ENCODE results near the gene TTC34. TPM values are rescaled to one million over a fixed set of nuclear protein-coding genes. Genes with fewer than 3 reads are reported as not detected.
"Not testable (repeated sequence)": the region's sequence is repeated elsewhere in the genome, so short reads cannot be mapped to it uniquely, and the experiment has no call there.

TTC34 gene
- total and polyA plus RNA-seq, 7 donors: 0.01 to 0.15 (median 0.04) TPM

- peak; percentile 22 to 57 for DNase-seq
- WGBS, 3 donors: 39 to 42% (median 41%) methylated on average over 16 of the region's 16 CpGs
- H3K27ac ChIP-seq; intact Hi-C loops (cut with DNase I); H3K9me3 ChIP-seq; H3K36me3 ChIP-seq (ENCODE audit: insufficient read depth in 1 of 2, low read depth in 1 of 2); ATAC-seq; H3K4me1 ChIP-seq; H3K4me3 ChIP-seq; H3K27me3 ChIP-seq (ENCODE audit: insufficient read depth in 3 of 3, low read length in 2 of 3): not testable (repeated sequence)
Observed at GRCh38 chr1:2652152-2652925, 149.2 kb downstream of the TTC34 start.

DNA sequence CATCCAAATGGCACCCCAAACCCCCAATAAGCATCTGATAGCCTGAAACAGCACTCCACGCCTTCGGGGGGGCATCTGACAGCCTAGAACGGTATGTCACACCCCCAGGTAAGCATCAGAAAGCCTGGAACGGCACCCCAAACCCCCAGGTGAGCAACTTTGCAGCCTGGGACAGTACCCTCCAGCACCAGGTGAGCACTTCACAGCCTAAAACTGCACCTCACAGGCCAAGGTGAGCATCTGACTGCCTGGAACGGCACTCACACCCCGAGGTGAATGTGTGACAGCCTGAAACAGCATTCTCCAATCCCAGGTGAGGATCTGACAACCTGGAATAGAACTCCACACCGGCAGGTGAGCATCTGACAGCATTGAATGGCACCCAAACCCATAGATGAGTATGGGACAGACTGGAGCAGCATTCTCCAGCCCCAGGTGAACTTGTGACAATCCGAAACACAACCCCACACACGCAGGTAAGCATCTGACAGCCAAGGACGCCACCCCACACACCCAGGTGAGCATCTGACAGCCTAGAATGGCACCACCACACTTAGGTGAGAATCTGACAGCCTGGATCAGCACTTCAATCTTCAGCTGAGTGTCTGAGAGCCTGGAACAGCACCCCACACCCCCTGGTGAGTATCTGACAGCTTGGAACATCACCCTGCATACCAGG, 150.4 kb downstream of the TTC34 start:
- intact Hi-C loops (cut with DNase I): no loop called here

DNA sequence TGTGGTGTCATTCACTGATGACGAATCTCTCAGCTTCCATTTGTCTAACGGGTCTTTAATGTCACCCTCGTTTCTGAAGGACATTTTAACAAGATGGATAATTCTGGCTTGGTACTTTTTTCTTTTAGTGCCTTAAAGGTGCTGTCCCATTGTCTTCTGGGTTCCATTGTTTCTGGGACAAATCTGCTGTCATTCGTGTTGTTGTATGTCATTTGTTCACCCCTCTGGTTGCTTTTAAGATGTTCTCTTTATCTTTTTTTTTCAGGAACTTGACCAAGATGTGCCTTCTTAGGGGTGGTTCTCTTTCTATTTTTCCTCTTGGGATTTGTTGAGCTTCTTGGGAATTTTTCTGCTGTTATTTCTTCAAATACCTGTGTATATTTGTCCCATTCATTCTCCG, 154.7 kb downstream of the TTC34 start:
- Histone ChIP-seq H3K27ac (no peak overlapping the region), H3K9me3 (peaks cover 12% of the 10 kb centered on the region), H3K36me3 (ENCODE audit: insufficient read depth in 1 of 2, low read depth in 1 of 2) (no peaks in the 10 kb centered on the region), H3K4me1 (no peaks in the 10 kb centered on the region), H3K4me3 (no peak overlapping the region), H3K27me3 (ENCODE audit: insufficient read depth in 3 of 3, low read length in 2 of 3) (peaks cover 0 to 30% (median 19%) of the 10 kb centered on the region in 3 donors)
- intact Hi-C loops (cut with DNase I): loop anchor here in 1 of 2 donors (10.0 kb wide), 1 partner anchor 232 kb away; the partner anchor contains the start of gene PEX10
- ATAC-seq (no peak), DNase-seq (no peak)
- no peak for TF ChIP-seq CTCF (IDR thresholded peaks at IDR 0.05)
- 76 to 77% (median 76%) methylated on average over 5 of the region's 5 CpGs for WGBS, 3 donors

More for the DNA sequence above, 150.4 kb downstream of the TTC34 start:
- Histone ChIP-seq H3K9me3 (peaks cover 11% of the 10 kb centered on the region), H3K4me3 (no peak overlapping the region), H3K4me1 (no peaks in the 10 kb centered on the region), H3K27ac (no peak overlapping the region), H3K27me3 (ENCODE audit: insufficient read depth in 3 of 3, low read length in 2 of 3) (peaks cover 0 to 2% (median 0%) of the 10 kb centered on the region in 3 donors), H3K36me3 (ENCODE audit: insufficient read depth in 1 of 2, low read depth in 1 of 2) (no peaks in the 10 kb centered on the region)
- DNase-seq (peak; percentile 6 to 27), ATAC-seq (no peak)
- no peak for TF ChIP-seq CTCF (IDR thresholded peaks at IDR 0.05)
- whole genome bisulfite sequencing, 3 donors: 49 to 52% (median 50%) methylated on average over 10 of the region's 10 CpGs

GRCh38 chr1:2645776-2646175, 155.7 kb downstream of the TTC34 start:
- WGBS, 3 donors: 78 to 86% (median 81%) methylated on average over 11 of the region's 11 CpGs
- Histone ChIP-seq H3K27ac (no peak overlapping the region), H3K27me3 (ENCODE audit: insufficient read depth in 3 of 3, low read length in 2 of 3) (peaks cover 0 to 37% (median 19%) of the 10 kb centered on the region in 3 donors), H3K4me1 (no peaks in the 10 kb centered on the region), H3K9me3 (peaks cover 12% of the 10 kb centered on the region), H3K4me3 (no peak overlapping the region), H3K36me3 (ENCODE audit: insufficient read depth in 1 of 2, low read depth in 1 of 2) (no peaks in the 10 kb centered on the region)
- intact Hi-C loops (cut with DNase I): loop anchor here in 1 of 2 donors (10.0 kb wide), 1 partner anchor 231 kb away; the partner anchor contains the start of gene PEX10
- DNase-seq (peak in 1 of 2 donors; percentile 32), ATAC-seq (no peak)
- no peak for TF ChIP-seq CTCF (IDR thresholded peaks at IDR 0.05)

DNA sequence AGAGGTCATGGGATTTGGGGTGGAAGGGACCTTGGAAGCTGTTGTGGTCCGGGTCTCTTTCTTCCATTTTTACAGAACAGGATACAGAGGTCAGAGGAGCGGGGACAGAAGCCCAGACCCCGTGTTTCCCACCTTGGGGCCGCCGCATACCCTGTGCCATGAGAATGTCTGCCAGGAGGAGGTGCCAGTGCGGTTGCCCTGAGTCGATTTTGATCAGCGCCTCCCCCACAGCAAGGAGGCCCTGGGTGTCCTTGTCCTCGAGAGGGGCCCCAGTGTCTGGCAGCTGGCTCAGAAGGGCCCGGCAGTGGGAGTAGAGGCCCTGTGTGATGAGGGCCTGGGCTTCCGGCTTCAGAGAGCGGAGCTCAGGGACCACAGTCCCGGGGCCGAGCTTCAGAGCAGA, 156.3 kb downstream of the TTC34 start:
- TF ChIP-seq CTCF (IDR thresholded peaks at IDR 0.05): no peak

More for the DNA sequence above, 156.3 kb downstream of the TTC34 start:
- no peaks in the 10 kb centered on the region for H3K36me3 ChIP-seq (ENCODE audit: insufficient read depth in 1 of 2, low read depth in 1 of 2)
- peaks cover 0 to 37% (median 20%) of the 10 kb centered on the region in 3 donors for H3K27me3 ChIP-seq (ENCODE audit: insufficient read depth in 3 of 3, low read length in 2 of 3)
- intact Hi-C loops (cut with DNase I): loop anchor here in 1 of 2 donors (10.0 kb wide), 1 partner anchor 230 kb away; the partner anchor contains the start of gene PEX10
- H3K4me3 ChIP-seq: no peak overlapping the region
- H3K27ac ChIP-seq: no peak overlapping the region
- WGBS, 3 donors: 78 to 83% (median 82%) methylated on average over 14 of the region's 14 CpGs
- ATAC-seq: no peak
- no peaks in the 10 kb centered on the region for H3K4me1 ChIP-seq
- peaks cover 12% of the 10 kb centered on the region for H3K9me3 ChIP-seq
- peak in 1 of 2 donors; percentile 30 for DNase-seq
